ENCODE measurements around the gene SSH2.

DNA sequence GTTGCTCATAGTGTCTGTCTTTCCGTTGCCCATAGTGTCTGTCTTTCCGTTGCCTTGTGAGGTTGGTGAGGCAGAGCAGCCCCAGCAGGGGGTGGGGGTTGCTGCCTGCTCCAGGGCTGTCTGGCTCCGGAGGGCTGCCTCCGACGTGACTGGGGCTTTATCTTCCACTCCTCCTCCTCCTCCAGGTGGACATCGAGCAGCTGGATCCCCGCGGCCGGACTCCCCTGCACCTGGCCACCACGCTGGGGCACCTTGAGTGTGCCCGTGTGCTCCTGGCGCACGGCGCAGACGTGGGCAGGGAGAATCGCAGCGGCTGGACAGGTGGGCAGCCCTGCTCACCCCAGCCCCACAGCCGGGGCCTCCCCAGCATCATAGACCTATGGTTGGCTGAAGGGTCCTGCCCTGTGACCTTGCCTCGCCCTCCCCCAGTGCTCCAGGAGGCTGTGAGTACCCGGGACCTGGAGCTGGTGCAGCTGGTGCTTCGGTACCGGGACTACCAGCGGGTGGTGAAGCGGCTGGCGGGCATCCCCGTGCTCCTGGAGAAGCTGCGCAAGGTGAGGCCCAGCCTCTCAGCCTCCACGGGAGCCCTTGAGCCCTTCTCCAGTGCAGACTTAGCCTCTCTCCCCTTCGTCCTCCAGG is 322.4 kb downstream of the SSH2 start:
- TF ChIP-seq, protein P1, sequence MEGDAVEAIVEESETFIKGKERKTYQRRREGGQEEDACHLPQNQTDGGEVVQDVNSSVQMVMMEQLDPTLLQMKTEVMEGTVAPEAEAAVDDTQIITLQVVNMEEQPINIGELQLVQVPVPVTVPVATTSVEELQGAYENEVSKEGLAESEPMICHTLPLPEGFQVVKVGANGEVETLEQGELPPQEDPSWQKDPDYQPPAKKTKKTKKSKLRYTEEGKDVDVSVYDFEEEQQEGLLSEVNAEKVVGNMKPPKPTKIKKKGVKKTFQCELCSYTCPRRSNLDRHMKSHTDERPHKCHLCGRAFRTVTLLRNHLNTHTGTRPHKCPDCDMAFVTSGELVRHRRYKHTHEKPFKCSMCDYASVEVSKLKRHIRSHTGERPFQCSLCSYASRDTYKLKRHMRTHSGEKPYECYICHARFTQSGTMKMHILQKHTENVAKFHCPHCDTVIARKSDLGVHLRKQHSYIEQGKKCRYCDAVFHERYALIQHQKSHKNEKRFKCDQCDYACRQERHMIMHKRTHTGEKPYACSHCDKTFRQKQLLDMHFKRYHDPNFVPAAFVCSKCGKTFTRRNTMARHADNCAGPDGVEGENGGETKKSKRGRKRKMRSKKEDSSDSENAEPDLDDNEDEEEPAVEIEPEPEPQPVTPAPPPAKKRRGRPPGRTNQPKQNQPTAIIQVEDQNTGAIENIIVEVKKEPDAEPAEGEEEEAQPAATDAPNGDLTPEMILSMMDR (conservative IDR thresholded peaks at IDR 0.05; ENCODE audit: low read length) = no peak
- TF ChIP-seq EZH2phosphoT487 (IDR thresholded peaks at IDR 0.05; ENCODE audit: borderline replicate concordance, low read depth, low read length) = no peak

All from OCI-LY7 (cell line).